Liver (tissue), 3 donors: Measurements from ENCODE around the gene AAK1.

ENCODE experiments used
- EGR1 ChIP-seq, 2 donors: IDR thresholded peaks; 2 replicates each; pipeline ENCODE4 v1.6.1; 2016 to 2018; ENCODE audit warnings: antibody characterized with exemption in 2 of 2, low read depth in 2 of 2
- FOXA1 ChIP-seq: IDR thresholded peaks from 2 replicates; pipeline ENCODE4 v1.6.1; 2016; ENCODE audit warnings: antibody characterized with exemption
- GABPA ChIP-seq, 2 donors: IDR thresholded peaks in 1 of 2; conservative IDR thresholded peaks in 1 of 2; 2 replicates each; pipeline ENCODE4 v1.6.1; 2016; ENCODE audit warnings: antibody characterized with exemption in 2 of 2, mild to moderate bottlenecking in 1 of 2, moderate library complexity in 1 of 2
- JUND ChIP-seq, 2 donors: IDR thresholded peaks; 2 replicates each; pipeline ENCODE4 v1.6.1; 2016; ENCODE audit warnings: antibody characterized with exemption in 2 of 2
- NR2F2 ChIP-seq: IDR thresholded peaks from 2 replicates; pipeline ENCODE4 v1.6.1; 2016; ENCODE audit warnings: antibody characterized with exemption
- RAD21 ChIP-seq, 2 donors: IDR thresholded peaks; 2 replicates each; pipeline ENCODE4 v1.6.1; 2016; ENCODE audit warnings: antibody characterized with exemption in 2 of 2, mild to moderate bottlenecking in 2 of 2
- SP1 ChIP-seq: IDR thresholded peaks from 2 replicates; pipeline ENCODE4 v1.6.1; 2018; ENCODE audit warnings: antibody characterized with exemption, mild to moderate bottlenecking
- TAF1 ChIP-seq: conservative IDR thresholded peaks from 2 replicates; pipeline ENCODE4 v1.6.1; 2016; ENCODE audit warnings: antibody characterized with exemption, mild to moderate bottlenecking
- YY1 ChIP-seq: IDR thresholded peaks from 2 replicates; pipeline ENCODE4 v1.6.1; 2016; ENCODE audit warnings: antibody characterized with exemption, mild to moderate bottlenecking
- TF ChIP-seq, protein P1 (sequence below): fragments of 150-350 bp; IDR thresholded peaks from 2 replicates; pipeline ENCODE4 v1.5.1; 2017; ENCODE audit warnings: improper control_type of control experiment, low read depth, low read length; ENCODE audit not compliant: missing input control
- TF ChIP-seq, protein P2 (sequence below): IDR thresholded peaks from 2 replicates; pipeline ENCODE4 v1.6.1; 2016; ENCODE audit warnings: antibody characterized with exemption
- TF ChIP-seq, protein P3 (sequence below): IDR thresholded peaks from 2 replicates; pipeline ENCODE4 v1.6.1; 2016; ENCODE audit warnings: antibody characterized with exemption, mild to moderate bottlenecking
- donor health status: healthy.
- donor health status: healthy.

DNA sequence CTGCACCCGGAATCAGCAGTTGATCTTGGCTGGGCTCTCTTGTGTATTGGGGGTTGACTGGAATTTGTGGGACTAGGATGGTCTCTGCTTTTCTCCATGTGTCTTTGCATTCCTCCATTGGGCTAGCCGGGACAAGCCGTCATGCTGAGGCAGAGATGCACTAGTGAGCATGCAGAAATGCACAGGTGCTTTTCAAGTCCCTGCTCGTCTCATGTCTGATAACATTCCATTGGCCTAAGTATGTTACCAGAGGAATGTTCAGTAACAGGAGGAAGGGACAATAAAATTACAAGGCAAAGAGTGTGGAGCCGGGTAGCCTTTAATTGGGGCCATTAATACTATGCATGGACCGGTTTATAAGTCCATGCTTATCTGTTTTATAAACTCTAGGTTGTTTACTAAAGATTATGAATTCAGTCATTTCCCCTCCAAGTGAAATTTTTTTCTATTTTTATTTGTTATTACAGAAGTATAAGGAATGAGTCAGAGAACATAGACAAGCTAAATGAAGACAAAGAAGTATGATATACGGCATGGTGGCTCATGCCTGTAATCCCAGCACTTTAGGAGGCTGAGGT lies 24.4 kb upstream of the AAK1 start:
- TF ChIP-seq, protein P1, sequence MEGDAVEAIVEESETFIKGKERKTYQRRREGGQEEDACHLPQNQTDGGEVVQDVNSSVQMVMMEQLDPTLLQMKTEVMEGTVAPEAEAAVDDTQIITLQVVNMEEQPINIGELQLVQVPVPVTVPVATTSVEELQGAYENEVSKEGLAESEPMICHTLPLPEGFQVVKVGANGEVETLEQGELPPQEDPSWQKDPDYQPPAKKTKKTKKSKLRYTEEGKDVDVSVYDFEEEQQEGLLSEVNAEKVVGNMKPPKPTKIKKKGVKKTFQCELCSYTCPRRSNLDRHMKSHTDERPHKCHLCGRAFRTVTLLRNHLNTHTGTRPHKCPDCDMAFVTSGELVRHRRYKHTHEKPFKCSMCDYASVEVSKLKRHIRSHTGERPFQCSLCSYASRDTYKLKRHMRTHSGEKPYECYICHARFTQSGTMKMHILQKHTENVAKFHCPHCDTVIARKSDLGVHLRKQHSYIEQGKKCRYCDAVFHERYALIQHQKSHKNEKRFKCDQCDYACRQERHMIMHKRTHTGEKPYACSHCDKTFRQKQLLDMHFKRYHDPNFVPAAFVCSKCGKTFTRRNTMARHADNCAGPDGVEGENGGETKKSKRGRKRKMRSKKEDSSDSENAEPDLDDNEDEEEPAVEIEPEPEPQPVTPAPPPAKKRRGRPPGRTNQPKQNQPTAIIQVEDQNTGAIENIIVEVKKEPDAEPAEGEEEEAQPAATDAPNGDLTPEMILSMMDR = no peak
- no peak for TF ChIP-seq FOXA1
- TF ChIP-seq GABPA (IDR thresholded peaks at IDR 0.05 in 1 of 2, conservative IDR thresholded peaks at IDR 0.05 in 1 of 2) = no peak
- no peak for TF ChIP-seq JUND (IDR thresholded peaks at IDR 0.05)
- TF ChIP-seq, protein P2, sequence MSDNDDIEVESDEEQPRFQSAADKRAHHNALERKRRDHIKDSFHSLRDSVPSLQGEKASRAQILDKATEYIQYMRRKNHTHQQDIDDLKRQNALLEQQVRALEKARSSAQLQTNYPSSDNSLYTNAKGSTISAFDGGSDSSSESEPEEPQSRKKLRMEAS = no peak
- TF ChIP-seq TAF1 = no peak
- TF ChIP-seq, protein P3, sequence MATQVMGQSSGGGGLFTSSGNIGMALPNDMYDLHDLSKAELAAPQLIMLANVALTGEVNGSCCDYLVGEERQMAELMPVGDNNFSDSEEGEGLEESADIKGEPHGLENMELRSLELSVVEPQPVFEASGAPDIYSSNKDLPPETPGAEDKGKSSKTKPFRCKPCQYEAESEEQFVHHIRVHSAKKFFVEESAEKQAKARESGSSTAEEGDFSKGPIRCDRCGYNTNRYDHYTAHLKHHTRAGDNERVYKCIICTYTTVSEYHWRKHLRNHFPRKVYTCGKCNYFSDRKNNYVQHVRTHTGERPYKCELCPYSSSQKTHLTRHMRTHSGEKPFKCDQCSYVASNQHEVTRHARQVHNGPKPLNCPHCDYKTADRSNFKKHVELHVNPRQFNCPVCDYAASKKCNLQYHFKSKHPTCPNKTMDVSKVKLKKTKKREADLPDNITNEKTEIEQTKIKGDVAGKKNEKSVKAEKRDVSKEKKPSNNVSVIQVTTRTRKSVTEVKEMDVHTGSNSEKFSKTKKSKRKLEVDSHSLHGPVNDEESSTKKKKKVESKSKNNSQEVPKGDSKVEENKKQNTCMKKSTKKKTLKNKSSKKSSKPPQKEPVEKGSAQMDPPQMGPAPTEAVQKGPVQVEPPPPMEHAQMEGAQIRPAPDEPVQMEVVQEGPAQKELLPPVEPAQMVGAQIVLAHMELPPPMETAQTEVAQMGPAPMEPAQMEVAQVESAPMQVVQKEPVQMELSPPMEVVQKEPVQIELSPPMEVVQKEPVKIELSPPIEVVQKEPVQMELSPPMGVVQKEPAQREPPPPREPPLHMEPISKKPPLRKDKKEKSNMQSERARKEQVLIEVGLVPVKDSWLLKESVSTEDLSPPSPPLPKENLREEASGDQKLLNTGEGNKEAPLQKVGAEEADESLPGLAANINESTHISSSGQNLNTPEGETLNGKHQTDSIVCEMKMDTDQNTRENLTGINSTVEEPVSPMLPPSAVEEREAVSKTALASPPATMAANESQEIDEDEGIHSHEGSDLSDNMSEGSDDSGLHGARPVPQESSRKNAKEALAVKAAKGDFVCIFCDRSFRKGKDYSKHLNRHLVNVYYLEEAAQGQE = no peak
- no peak for TF ChIP-seq NR2F2
- TF ChIP-seq YY1 = no peak
- no peak for TF ChIP-seq EGR1 (IDR thresholded peaks at IDR 0.05; ENCODE audit: low read depth in 2 of 2)
- TF ChIP-seq RAD21 (IDR thresholded peaks at IDR 0.05) = no peak
- no peak for TF ChIP-seq SP1
